HAP-1 (cell line): Measurements from ENCODE around the gene KCNQ1.

Source experiments
- DNase-seq, 2 experiments: peaks; one replicate each; pipeline ENCODE4 v3.0.0-alpha.2; 2016 to 2020; ENCODE audit warnings: low spot score in 2 of 2
- H3K27me3 ChIP-seq: fragments of 250-450 bp; sonication (Bioruptor Pico); 2 replicates; pipeline ENCODE4 v1.5.1; 2020; ENCODE audit warnings: low read depth, mild to moderate bottlenecking, moderate library complexity
- H3K36me3 ChIP-seq: fragments of 250-450 bp; sonication (Bioruptor Pico); replicated peaks from 2 replicates; pipeline ENCODE4 v1.5.1; 2020; ENCODE audit warnings: mild to moderate bottlenecking
- H3K4me1 ChIP-seq: fragments of 250-450 bp; sonication (Bioruptor Pico); 2 replicates; pipeline ENCODE4 v1.5.1; 2020; ENCODE audit warnings: mild to moderate bottlenecking
- H3K4me3 ChIP-seq: fragments of 250-450 bp; sonication (Bioruptor Pico); 2 replicates; pipeline ENCODE4 v1.5.1; 2020; ENCODE audit warnings: mild to moderate bottlenecking, moderate library complexity
- H3K9me3 ChIP-seq: fragments of 250-450 bp; sonication (Bioruptor Pico); 2 replicates; pipeline ENCODE4 v1.5.1; 2020; ENCODE audit warnings: mild to moderate bottlenecking, moderate library complexity
- in situ Hi-C: fragments of 300-500 bp; cut with MboI; formaldehyde crosslinking; loops from 3 replicates; pipeline ENCODE4 v1.14.3; 2020; ENCODE audit warnings: low sequenced_read_pairs, inconsistent platforms, mixed read lengths

The KCNQ1 gene

GRCh38 chr11:2435288-2436012, 9.4 kb upstream of the KCNQ1 start:
- no peak for DNase-seq
- Histone ChIP-seq H3K4me3 (no peak overlapping the region), H3K36me3 (no peaks in the 10 kb centered on the region), H3K27me3 (peaks cover 7% of the 10 kb centered on the region; the same call in 1 of the 2 replicates), H3K9me3 (no peaks in the 10 kb centered on the region), H3K4me1 (no peaks in the 10 kb centered on the region)
- in situ Hi-C loops = no loop called here

DNA sequence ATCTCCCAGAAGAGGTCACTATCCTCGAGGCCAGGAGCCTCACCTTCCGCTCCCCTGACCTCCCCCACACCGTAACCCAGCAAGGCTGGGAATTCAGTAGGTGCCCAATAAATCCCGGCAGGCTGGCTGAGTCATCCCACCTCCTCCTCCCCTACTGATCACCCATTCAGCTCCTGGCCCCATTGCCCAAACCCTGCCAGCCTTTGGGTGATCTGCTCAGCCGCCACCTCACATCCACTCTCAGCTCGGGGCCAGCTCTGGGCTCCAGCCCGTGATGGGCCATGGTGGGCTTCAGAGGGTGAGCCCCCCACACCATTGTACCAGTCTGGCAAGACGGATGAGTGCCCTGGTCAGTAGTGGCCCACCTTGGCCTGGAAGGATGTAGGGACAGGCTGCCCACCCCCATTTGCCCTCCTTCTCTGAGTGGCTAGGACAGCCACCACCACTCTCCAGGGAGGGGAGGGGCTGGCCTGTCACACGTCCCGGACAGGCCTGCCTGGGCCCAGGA, 8.7 kb upstream of the KCNQ1 start:
- H3K4me1 ChIP-seq = no peaks in the 10 kb centered on the region
- in situ Hi-C loops = no loop called here
- no peak for DNase-seq

DNA sequence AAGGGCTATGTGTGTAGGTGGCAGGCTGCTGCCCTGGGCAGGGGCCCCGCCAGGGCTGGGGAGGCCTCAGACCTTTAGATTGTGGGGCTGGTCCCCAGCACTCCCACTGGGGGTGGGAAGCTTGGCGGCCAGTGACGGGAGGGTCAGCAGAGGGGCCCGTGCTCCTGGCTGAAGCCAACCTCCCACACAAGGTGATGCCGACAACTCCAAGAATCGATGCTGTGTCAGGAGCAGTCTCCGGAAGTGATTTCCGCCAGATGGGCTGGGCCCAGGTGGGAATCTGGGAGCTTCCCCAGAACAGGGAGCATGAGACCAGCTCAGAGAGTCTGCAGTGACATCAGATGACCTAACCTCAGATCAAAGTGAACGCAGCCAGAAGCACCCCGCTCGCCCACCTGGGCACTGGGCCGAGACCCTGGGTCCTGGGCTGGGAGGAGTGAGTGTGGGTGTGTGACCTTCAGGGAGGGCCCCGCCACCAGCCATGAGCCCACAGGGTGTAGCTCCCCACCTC, 8.2 kb upstream of the KCNQ1 start:
- no peak overlapping the region for H3K4me3 ChIP-seq
- peaks cover 7% of the 10 kb centered on the region; the same call in 1 of the 2 replicates for H3K27me3 ChIP-seq
- no peaks in the 10 kb centered on the region for H3K9me3 ChIP-seq
- no peaks in the 10 kb centered on the region for H3K36me3 ChIP-seq
- no peak for DNase-seq
- in situ Hi-C loops = no loop called here
- H3K4me1 ChIP-seq = no peaks in the 10 kb centered on the region

More for the DNA sequence above, 8.7 kb upstream of the KCNQ1 start:
- no peaks in the 10 kb centered on the region for H3K9me3 ChIP-seq
- no peaks in the 10 kb centered on the region for H3K36me3 ChIP-seq
- H3K4me3 ChIP-seq = no peak overlapping the region
- H3K27me3 ChIP-seq = peaks cover 7% of the 10 kb centered on the region; the same call in 1 of the 2 replicates

DNA sequence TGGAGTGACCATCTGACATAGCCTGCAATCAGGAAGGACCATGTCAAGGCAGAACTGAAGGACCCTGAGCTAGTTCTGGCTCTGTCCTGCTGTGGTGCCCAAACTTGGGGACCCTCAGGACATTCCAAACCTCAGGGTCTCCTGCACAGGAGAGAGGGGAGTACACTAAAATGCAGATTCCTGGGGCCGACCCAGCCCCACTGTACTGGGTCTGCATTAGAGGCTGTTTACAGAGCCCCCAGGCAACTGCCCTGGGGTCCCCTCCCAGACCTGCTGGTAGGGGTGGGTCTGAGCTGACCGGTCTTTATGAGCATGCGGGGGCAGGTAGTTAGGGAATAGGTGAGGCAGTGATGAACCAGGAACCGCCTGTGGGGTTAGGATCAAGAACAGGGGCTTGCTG, 7.3 kb upstream of the KCNQ1 start:
- in situ Hi-C loops = no loop called here
- H3K27me3 ChIP-seq = peaks cover 7% of the 10 kb centered on the region; the same call in 1 of the 2 replicates
- no peak for DNase-seq

GRCh38 chr11:2439820-2440219, 5.0 kb upstream of the KCNQ1 start:
- H3K27me3 ChIP-seq = peaks cover 7% of the 10 kb centered on the region; the same call in 1 of the 2 replicates
- in situ Hi-C loops = no loop called here
- H3K4me3 ChIP-seq = no peak overlapping the region

More for the DNA sequence above, 7.3 kb upstream of the KCNQ1 start:
- Histone ChIP-seq H3K4me1 (no peaks in the 10 kb centered on the region), H3K4me3 (no peak overlapping the region), H3K36me3 (no peaks in the 10 kb centered on the region), H3K9me3 (no peaks in the 10 kb centered on the region)

DNA sequence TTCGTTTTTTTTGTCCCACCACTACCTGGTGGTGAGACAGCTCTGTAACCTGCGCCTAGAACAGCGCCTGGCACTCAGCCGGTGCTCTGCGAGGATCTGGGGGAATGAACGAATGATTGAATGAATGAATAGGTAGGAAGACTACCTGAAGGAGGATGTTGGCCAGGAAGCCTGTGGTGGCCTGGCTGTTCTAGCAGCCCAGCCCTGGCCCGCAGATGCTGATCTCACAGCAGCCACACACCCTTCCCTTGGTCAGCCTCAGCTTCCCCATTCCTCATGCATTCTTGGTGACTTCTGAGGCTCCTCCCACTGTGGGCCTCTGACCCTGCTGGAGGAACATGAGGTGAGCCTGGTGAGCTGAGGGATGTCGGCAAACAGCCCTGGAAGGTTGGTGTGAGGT, 4.2 kb upstream of the KCNQ1 start:
- DNase-seq = no peak
- Histone ChIP-seq H3K4me3 (no peak overlapping the region), H3K27me3 (peaks cover 8% of the 10 kb centered on the region; the same call in 1 of the 2 replicates), H3K36me3 (no peaks in the 10 kb centered on the region), H3K9me3 (no peaks in the 10 kb centered on the region), H3K4me1 (no peaks in the 10 kb centered on the region)
- in situ Hi-C loops = no loop called here

More at GRCh38 chr11:2439820-2440219, 5.0 kb upstream of the KCNQ1 start:
- no peak for DNase-seq
- H3K36me3 ChIP-seq = no peaks in the 10 kb centered on the region
- no peaks in the 10 kb centered on the region for H3K9me3 ChIP-seq
- no peaks in the 10 kb centered on the region for H3K4me1 ChIP-seq

GRCh38 chr11:2441171-2441570, 3.6 kb upstream of the KCNQ1 start:
- Histone ChIP-seq H3K4me3 (no peak overlapping the region), H3K4me1 (no peaks in the 10 kb centered on the region), H3K9me3 (no peaks in the 10 kb centered on the region), H3K27me3 (peaks cover 10% of the 10 kb centered on the region; the same call in 1 of the 2 replicates), H3K36me3 (no peaks in the 10 kb centered on the region)
- in situ Hi-C loops = no loop called here
- no peak for DNase-seq

- H3K4me3 ChIP-seq = no peak overlapping the region
- 0 out of 2 replicates have a peak, but pooled peaks cover 3% of the 10 kb centered on the region for H3K27me3 ChIP-seq
- no peaks in the 10 kb centered on the region for H3K36me3 ChIP-seq
- no peaks in the 10 kb centered on the region for H3K4me1 ChIP-seq
- no peaks in the 10 kb centered on the region for H3K9me3 ChIP-seq
- DNase-seq = no peak
- in situ Hi-C loops = no loop called here
These were observed 2.2 kb upstream of the KCNQ1 start for GRCh38 chr11:2442589-2442988.

DNA sequence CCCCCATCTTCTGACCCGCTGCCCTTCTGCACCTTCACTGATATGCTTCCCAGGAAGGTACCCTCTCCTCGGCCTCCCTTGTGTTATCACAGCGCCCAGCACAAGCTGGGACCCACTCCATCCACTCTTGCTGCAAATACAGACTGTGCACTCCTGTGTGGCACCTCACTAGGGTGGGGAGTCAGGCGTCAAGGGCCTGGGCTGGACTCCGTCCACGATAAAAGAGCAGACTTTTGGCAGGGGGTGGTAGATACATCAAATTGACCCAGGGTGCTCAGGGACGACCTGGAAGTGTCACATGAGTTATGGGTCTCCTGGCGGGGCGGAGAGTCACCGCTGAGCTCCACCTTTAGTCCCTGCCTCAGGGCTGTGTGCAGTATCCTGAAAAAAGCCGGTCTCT, 1.4 kb upstream of the KCNQ1 start:
- no peak for DNase-seq
- H3K4me3 ChIP-seq = no peak overlapping the region
- no peaks in the 10 kb centered on the region for H3K36me3 ChIP-seq
- in situ Hi-C loops = no loop called here
- H3K27me3 ChIP-seq = 0 out of 2 replicates have a peak, but pooled peaks cover 3% of the 10 kb centered on the region
- H3K9me3 ChIP-seq = no peaks in the 10 kb centered on the region
- no peaks in the 10 kb centered on the region for H3K4me1 ChIP-seq

- in situ Hi-C loops = no loop called here
- DNase-seq = no peak
- peak within 1 kb of the TSS; percentile 29 for H3K4me3 ChIP-seq
These were observed 657 bp upstream of the KCNQ1 start, which contains the start of gene TRPM5 for GRCh38 chr11:2443881-2444820. TRPM5 (minus strand) TSS chr11:2444514; CDS start chr11:2423036, 21,478 bp downstream.

GRCh38 chr11:2445746-2446551, 1.1 kb downstream of the KCNQ1 start:
- H3K4me1 ChIP-seq = no peaks in the 10 kb centered on the region
- no peak for DNase-seq
- peak overlapping the region; percentile 29 for H3K4me3 ChIP-seq
- H3K9me3 ChIP-seq = no peaks in the 10 kb centered on the region
- H3K27me3 ChIP-seq = 0 out of 2 replicates have a peak, but pooled peaks cover 3% of the 10 kb centered on the region
- in situ Hi-C loops = no loop called here
- H3K36me3 ChIP-seq = no peaks in the 10 kb centered on the region

More at GRCh38 chr11:2443881-2444820, 657 bp upstream of the KCNQ1 start, which contains the start of gene TRPM5:
- H3K36me3 ChIP-seq = no peaks in the 10 kb centered on the region
- H3K9me3 ChIP-seq = no peaks in the 10 kb centered on the region
- 0 out of 2 replicates have a peak, but pooled peaks cover 3% of the 10 kb centered on the region for H3K27me3 ChIP-seq
- no peaks in the 10 kb centered on the region for H3K4me1 ChIP-seq

DNA sequence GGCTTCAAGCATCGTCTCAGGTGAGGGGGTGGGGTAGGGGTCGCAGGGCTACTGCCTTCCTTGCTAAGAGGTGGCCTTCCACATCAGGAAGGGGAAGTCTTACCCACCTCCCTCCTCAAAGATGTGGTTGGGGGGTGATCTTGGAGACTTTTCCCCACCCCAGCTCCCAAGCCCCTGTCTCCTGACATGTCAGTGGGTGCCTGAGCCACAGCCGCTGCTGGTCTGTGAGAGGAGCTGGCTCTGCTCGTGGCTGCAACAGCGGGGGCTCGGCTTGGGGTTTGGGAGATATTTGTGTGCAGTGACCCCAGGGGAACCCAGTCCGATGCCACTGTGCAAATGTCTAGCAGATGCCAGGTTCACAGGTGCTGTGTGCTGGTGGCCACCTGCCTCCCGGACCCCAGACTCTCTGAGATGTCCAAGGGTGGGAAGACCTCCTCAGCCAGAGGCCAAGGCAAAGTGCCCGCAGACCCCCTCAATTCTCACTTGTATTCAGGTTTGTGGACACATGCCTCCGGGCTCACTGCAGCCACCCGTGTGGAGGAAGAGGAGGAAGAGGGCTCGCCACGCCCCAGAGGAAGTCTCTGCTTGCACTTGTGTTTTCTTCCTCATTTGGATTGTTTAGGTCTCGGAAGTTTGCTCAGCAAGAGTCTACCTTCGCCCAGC, 1.9 kb downstream of the KCNQ1 start:
- Histone ChIP-seq H3K4me3 (no peak overlapping the region), H3K4me1 (no peaks in the 10 kb centered on the region), H3K27me3 (0 out of 2 replicates have a peak, but pooled peaks cover 3% of the 10 kb centered on the region), H3K36me3 (no peaks in the 10 kb centered on the region), H3K9me3 (no peaks in the 10 kb centered on the region)
- in situ Hi-C loops = no loop called here
- no peak for DNase-seq
